ENCODE results near the gene RNF130. TPM values are rescaled to one million over a fixed set of nuclear protein-coding genes. Genes with fewer than 3 reads are reported as not detected.

The RNF130 gene
- total RNA-seq, 1 donor from 2014 or later = 73.5 TPM

DNA sequence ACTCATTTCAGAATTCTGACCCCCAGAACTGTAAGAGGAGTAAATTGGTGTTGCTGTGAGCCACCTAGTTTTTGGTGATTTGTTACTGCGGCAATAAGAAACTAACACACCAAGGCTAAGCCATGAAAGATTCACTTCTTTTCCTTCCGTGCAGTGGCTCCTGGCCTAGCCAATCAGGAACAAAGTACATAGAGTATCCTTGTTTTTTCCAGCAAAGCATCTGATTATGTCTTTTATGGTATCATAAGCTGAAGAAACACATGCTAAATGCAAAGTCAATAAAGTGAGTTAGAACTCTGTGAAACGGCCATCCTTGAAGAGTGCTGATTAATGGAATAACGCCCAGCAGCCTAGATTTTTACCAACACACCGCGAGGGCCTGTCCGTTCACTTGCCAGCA is 11.4 kb downstream of the RNF130 start:
- no peak for DNase-seq (ENCODE audit: extremely low read depth, low read depth, low spot score)

DNA sequence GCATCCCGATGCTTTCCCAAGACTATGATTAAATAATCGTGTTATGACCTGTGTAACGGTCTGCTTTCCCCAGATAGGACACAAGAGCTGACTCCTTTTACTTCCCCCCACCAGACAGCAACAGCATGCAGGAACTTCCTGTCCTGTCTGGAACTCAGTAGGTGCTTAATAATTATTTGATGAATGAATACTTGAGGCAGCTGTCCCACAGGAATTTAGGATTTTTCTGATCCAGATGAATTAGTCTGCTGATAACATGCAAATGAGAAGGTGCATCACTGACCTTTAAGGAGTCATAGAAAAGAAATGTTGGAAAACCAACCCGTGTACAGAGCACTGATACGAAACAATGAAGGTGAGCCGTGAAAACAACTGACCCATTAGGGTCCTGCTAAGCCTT is 12.2 kb downstream of the RNF130 start:
- DNase-seq (ENCODE audit: extremely low read depth, low read depth, low spot score) = no peak

DNA sequence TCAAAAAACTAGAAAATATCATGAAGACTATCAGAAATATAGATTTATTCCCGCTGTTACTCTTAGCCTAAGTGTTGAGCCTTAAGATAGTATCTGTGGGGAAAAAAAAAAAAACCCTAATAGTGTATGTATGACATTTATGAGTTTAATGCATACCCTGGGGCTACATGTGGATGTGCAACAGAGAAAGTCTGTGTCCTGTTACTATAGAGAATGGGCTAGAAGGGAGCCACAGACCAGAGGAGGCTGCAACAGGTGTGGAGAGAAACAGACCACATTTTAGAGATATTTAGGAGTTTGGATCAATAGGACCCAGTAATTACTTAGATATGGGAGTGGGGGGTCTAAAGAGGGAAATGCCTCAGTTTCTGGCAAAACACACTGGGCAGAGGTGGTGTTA is 15.4 kb downstream of the RNF130 start:
- DNase-seq (ENCODE audit: extremely low read depth, low read depth, low spot score) = no peak

DNA sequence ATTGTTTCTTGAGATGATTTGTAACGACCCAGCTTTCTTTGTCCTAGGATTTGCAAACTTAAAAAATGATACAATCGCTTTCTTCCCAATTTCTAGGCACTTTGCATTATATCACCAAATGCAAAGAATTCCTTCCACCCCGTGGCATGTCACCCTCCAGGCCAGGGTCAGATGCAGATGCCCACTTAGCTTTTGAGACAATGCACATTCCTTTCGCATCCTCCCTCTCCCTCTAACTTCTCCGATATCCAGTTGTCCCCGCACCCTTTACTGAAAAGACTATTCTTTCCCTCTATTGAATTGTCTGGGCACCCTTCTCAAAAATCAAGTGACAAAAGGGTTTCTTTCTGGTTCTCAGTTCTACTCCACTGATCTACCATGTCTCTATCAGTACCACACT is 17.3 kb downstream of the RNF130 start:
- no peak for DNase-seq (ENCODE audit: extremely low read depth, low read depth, low spot score)

DNA sequence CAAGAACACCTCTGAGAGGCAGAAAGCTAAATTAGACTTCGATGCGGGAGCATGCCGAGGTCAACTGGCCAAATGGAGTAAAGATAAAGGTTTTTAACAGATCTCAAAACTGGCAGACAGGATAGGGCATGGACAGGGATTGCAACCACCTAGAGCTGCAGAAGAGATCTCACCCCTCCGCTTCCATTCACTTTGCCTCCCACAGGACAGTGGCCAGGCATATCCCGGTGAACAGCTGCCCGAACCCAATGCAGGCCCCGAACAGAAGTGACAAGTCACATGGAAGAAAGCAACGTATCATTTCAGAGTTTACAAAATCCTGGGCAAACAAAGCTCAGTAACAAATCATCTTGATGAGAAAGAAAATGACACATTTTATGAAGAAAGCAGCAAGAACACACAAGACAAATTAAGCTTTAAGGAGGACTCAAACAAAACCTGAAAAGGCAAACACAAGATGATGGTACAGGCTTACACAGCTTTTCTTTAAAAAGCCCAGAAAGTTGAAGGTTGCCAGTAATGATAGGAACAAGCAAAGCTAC is 18.4 kb downstream of the RNF130 start:
- no peak for DNase-seq (ENCODE audit: extremely low read depth, low read depth, low spot score)

DNA sequence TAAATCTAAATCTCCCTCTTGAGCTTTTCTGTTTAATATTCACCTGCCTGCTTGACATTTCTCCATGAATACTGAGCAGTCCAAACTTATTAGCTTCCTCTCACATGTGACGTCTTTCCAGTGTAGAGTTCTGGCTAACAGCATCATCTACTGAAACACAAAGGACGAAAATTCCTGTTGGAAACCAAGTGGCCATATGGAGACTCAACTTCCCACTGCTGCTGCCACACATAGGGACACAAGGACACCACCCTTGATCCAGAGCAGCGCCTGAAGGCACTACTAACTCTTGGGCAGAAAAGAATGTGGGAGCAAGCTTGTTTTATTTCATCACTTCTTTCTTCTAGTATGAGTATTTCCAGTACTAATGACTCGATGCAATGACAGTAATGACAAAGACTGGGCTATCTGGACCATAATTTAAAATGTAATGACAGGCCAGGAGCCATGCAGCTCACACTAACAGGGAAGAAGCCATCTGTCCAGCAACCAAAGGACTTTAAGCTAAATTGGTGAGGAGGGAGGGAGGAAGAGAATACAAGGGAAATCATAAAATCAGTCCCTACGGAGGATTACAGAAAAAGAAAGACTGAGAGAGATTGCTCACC is 19.2 kb downstream of the RNF130 start:
- no peak for DNase-seq (ENCODE audit: extremely low read depth, low read depth, low spot score)

DNA sequence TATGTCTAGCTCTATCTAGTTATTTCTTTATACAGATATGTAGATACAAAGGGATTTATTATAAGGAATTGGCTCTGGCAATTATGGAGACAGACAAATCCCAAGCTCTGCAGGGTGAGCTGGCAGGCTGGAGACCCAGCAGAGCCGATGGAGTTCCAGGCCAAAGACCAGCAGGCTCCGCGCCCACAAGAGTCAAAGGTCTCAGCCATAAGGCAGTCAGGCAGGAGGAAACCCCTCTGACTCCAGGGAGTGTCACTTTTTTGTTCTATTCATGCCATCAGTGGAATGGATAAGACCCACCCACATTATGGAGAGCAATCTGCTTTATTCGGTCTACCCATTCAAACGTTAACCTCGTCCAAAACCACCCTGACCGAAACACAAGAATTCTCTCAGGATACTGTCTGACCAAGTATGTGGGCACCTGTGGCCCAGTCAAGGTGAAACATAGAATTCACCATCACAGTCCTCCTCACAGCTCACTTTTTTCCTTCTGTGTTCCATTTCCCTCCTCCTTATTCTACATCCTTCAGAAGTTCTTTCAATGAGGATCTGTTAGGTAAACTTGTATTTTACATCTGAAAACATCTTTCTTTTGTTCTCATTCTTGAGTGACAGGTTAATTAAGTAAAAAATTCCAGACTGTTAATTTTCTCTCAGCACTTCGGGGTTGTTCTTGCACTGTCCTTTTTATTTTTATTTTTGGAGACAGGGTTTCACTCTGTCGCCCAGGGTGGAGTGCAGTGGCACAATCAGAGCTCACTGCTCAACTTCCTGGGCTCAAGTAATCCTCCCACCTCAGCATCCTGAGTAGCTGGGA is 21.2 kb downstream of the RNF130 start:
- no peak for DNase-seq (ENCODE audit: extremely low read depth, low read depth, low spot score)

DNA sequence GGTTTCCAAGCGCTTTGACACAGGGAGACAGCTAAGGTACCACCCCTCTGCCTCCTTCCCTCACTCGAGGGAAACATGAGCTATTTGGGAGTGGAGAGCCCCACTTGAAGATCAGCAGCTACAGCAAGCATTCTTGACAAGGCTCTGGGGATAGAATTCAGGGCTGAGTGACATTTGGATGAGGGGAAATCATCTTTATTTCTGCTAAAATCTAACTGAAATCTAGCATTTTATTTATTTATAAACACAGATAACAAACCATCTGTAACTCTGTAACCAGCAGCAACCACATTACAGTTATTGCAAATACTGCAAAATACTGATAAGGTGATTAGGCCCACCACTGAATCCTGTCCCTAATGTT is 22.4 kb downstream of the RNF130 start:
- DNase-seq (ENCODE audit: extremely low read depth, low read depth, low spot score) = no peak

DNA sequence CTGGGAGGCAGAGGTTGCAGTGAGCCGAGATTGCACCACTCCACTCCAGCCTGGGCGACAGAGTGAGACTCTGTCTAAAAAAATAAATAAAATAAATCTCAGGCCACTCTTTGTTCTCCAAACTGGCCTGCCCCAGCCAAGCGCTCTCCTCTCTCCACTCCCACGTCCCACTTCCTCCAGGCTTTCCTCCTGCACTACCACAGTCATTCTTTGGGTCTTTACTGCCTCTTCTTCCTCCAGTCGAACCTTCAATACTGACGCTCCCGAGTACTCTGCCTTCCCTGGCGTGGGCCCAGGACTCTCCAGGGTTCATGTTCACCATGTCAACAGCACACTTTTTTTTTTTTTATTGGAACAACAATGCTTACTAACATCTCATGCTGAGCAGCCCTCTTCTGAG is 23.9 kb downstream of the RNF130 start:
- no peak for DNase-seq (ENCODE audit: extremely low read depth, low read depth, low spot score)

DNA sequence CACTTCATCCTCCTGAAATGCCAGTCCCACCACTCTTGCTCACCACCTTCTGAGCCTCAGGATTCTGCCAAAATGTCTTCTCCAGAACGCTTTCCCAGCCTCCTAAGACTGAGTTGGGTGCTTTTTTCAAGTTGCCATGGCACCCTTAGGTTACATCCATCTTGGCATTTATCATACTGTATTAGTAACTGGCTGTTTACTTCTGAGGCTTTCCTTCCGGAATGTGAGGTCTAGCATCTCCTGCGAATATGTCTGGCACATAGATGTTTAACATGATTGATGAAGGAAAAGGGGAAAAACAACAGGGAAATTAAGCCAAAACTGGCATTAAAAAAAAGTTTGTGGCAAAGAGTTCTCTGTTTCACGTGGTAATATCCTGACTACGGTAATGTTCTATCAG is 24.9 kb downstream of the RNF130 start:
- DNase-seq (ENCODE audit: extremely low read depth, low read depth, low spot score) = no peak

DNA sequence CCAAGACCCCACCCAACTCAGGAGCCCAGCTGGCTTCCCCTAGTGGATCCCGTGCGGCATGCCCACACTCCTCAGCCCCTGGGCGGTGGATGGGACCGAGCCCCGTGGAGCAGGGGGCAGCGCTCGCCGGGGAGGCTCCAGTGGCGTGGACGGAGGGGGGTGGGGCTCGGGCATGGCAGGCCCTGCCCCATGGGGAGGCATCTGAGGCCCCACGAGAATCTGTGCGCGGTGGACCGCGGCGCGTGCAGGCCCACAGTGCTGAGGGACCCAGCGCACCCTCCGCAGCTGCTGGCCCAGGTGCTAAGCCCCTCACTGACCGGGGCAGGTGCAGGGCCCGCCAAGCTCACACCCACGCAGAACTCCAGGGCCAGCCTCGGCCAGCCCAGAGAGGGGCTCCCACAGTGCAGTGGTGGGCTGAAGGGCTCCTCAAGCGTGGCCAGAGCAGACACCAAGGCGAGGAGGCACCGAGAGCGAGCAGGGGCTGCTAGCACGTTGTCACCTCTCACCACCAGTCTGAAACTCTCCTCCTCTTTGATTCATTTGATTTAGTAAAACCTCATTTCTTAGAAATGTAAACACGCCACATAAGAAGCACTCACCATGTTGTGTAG is 25.6 kb downstream of the RNF130 start:
- DNase-seq (ENCODE audit: extremely low read depth, low read depth, low spot score) = no peak

DNA sequence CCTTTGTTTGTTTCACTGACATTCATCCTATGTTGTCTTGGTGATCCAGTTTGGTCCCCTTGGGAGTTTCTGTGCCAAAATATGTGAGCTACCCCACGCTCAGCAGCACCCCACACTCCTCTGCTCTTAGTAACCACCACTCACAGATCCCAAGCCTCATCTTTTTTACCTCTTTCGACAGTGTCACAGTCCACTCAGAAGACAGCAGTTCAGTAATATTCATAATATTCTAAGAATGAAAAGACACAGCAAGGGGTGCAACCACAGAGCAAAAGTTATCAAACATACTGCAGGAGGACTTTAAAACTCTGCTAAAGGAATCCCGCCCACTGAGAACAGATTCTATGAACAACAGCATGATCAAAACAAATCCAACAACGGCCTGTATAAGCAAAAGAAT is 28.2 kb downstream of the RNF130 start:
- DNase-seq (ENCODE audit: extremely low read depth, low read depth, low spot score) = no peak

DNA sequence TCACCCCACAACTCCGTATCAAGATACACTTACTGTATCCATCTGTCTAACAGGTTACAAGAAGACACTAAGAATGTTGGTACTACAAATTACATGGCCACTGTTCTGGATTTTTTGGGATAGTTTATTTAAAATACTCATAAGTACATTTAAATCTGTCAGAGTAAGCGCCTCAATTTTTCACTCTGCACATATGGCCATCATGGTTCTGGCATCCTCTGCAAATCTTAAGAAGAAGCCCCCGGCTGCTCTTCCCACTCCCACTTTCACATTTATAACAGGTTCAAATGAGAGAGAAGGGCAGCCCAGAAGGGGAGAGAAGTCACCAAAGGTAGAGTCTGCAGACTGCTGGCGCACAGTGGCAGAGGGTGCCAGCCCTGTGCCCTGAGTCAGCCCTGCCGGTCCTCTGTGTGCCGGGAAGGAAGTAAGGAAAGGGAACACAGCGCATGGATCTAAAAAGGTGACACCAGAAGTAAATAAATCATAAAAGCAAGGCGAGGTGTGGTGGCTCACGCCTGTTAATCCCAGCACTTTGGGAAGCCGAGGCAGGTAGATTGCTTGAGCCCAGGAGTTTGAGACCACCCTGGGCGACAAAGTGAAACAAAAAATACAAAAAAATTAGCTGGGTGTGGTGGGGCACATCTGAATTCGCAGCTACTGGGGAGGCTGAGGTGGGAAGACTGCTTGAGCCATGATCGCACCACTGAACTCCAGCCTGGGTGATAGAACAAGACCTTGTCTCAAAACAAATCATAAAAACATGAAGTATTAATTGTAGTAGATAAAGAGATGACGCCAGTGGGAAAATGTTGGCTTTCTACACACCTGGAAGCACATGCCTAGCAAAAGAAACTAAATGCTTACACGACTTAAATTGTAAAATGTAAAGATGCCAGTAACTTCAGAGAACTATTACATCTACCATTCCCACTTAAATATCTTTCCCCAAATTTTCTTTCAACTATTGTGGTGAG is 30.0 kb downstream of the RNF130 start:
- DNase-seq (ENCODE audit: extremely low read depth, low read depth, low spot score) = no peak

DNA sequence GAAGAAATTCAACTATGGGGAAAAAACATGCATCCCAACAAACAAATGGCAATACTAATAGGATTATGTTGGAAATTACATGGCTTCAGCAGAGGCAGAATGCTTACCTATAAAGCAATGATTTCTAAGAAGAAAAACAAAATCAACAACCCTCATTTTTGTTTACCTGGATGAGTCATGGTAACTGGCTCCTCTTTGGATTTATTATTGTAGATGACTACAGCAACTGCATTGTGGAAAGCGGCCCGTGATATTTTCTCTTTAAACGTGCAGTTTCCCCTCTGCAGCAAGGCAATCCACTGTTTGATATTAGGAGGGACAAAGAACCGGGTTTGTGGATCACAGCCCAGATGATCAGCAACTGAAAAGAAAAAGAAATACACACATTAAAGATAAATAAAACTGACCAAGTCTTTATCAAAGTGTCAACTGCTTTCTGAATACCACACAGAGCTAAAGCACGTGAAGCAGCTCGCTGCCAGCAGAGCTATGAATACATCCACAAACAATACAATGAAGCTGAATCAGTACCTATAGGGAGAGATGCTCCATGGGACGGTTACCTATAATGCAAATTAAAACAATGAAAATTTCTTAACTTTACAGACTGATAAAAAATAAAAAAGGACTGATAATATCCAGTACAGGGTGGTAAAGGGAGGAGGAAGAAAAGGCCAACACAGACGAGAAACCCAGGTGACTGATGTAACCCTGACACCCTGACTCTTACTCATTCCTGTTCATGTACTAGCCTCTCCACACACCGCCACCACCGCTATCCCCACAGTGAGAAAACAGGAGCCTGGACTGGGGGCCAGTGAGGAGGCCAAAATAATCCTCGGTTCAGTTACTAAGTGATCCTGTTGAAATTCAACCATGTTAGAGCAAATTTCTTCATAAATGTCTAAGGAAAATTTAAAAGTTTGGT is 31.0 kb downstream of the RNF130 start:
- no peak for DNase-seq (ENCODE audit: extremely low read depth, low read depth, low spot score)

DNA sequence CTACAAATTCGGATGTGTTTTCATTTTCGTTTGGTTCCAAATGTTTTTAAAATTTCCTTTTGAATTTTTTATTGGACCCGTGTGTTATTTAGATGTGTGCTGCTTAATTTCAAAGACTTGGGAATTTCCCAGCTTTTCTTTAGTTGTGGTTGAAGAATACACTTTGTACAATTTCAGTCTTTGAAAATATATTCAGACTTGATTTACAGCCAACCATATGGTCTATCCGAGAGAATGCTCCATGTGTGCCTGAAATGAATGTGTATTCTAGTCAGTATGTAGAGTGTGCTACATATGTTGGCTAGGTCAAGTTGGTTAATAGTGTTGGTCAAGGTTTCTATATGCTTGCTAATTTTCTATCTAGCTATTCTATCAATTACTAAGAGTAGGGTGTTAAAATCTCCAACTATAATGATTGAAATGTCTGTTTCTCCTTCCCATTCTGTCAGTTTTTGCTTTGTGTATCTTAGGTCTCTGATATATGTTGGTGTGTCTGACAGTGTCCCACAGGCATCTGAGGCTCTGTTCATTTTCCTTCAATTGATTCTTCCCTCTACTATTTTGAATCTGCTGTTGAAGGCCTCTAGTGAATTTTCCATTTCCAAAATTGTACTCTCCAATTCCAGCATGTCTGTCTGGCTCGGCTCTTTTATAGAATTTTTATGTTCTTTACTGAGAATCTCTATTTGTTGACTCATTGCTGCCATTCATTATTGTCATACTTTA is 36.2 kb downstream of the RNF130 start:
- DNase-seq (ENCODE audit: extremely low read depth, low read depth, low spot score) = no peak

DNA sequence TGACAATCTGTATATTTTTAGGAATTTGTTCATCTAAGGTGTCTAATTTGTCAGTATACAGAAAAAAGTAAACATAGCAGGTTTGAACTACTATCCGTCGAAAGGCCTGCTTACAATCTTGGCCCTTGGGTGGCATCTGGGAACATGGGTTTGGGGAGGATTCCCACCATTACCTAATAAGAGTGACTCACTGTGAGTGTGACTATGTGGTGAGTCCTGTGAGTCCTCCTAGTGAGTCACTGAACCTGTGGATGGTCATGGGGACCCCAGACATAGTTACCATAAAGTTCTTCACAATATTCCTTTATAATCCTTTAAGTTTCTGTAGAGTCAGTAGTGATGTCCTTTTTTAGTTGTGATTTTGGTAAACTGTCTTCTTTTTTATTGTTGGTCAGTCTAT is 37.0 kb downstream of the RNF130 start:
- no peak for DNase-seq (ENCODE audit: extremely low read depth, low read depth, low spot score)

DNA sequence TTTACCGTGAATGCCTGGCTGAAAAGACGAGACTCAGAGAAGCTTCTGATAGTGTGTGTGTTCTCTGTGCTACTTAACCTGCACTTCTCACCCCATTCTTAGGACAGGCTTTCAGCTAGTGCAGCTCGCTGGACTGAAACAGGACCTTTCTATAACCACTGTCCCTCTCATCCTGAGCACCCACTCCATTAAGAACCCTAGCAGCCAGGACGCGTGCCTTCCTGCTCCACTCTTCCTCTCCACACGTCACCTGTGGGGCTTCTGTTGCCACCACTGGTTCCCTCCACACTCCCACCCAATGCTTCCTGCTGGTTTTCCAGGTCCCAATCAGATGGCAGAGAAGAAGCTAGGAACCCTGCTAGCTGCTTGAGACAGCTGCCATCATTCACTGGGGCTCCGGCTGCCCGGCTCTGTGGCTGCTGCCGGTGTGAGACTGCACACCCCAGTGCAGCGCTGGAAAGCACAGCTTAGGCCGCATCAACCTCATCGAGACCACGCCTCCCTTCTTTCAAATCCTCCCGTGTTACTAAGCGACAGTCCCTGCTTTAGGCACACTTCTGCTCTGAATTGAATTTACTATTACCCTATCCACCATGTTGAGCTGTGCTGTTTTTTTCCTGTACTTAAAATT is 44.0 kb downstream of the RNF130 start:
- no peak for DNase-seq (ENCODE audit: extremely low read depth, low read depth, low spot score)

DNA sequence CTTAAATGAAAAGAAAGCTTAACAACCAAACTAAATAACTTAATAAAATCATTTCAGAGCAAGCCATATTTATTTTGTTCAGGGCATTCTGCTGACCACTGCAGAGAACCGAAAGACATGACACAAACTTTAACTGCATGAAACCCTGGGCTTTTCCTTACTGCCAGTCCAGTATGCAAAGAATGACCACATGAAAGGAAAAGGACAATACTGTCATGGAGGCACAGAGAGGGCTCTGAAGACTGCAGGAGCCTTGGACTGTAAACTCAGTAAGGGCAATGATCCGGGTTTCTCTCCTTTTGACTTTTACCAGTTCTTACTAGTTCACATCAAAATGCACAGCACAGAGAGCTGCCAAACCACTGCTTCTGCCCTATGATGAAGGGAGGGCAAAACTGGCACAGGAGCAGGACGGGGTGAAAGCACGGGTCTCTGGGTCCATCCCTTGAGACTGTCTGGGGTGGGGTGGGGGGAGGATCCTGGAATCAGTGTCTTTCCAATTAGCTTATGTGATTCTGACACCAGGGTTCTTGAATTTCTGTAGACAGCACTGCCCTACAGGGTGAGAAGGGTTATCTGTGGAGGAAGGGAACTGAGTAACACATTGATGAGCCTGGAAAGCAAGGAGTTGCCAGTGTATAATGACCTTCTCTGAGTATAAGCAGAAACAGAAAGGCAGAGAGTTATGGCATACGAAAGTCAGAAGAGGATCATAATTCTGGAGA is 44.7 kb downstream of the RNF130 start:
- DNase-seq (ENCODE audit: extremely low read depth, low read depth, low spot score) = no peak

All from glomerular endothelial cell (primary cell).